ENCODE data around the gene HAO1.

GRCh38 chr20:7841971-7842310, 98.3 kb downstream of the HAO1 start:
- no peak for TF ChIP-seq RFX5 (IDR thresholded peaks at IDR 0.05; ENCODE audit: low read depth, low read length)
- no peak for TF ChIP-seq POLR2A (IDR thresholded peaks at IDR 0.05; ENCODE audit: low read depth, low read length)
- no peak for TF ChIP-seq CTCF (conservative IDR thresholded peaks at IDR 0.05; ENCODE audit: low read depth, low read length)
- no peak for TF ChIP-seq MAFK (IDR thresholded peaks at IDR 0.05; ENCODE audit: low read depth, low read length)
- no peak for TF ChIP-seq RAD21 (IDR thresholded peaks at IDR 0.05; ENCODE audit: low read length)

All from IMR-90 (cell line).